ENCODE data around the gene PLCB1.

The PLCB1 gene

GRCh38 chr20:8788831-8789230 lies 656.8 kb downstream of the PLCB1 start:
- Mint-ChIP-seq H3K9me3 (no peaks in the 10 kb centered on the region), H3K27ac (no peak overlapping the region), H3K27me3 (no peaks in the 10 kb centered on the region), H3K4me3 (no peak overlapping the region), H3K4me1 (ENCODE audit: low read depth) (no peaks in the 10 kb centered on the region), H3K36me3 (ENCODE audit: low read depth) (no peaks in the 10 kb centered on the region)

GRCh38 chr20:8790442-8791074 lies 658.5 kb downstream of the PLCB1 start:
- H3K4me3 Mint-ChIP-seq, result no peak overlapping the region
- H3K27ac Mint-ChIP-seq, result no peak overlapping the region
- H3K27me3 Mint-ChIP-seq, result no peaks in the 10 kb centered on the region
- H3K9me3 Mint-ChIP-seq, result no peaks in the 10 kb centered on the region
- H3K36me3 Mint-ChIP-seq (ENCODE audit: low read depth), result no peaks in the 10 kb centered on the region
- no peaks in the 10 kb centered on the region for H3K4me1 Mint-ChIP-seq (ENCODE audit: low read depth)

- Mint-ChIP-seq H3K4me3 (no peak overlapping the region), H3K27ac (no peak overlapping the region), H3K9me3 (no peaks in the 10 kb centered on the region), H3K4me1 (ENCODE audit: low read depth) (no peaks in the 10 kb centered on the region), H3K36me3 (ENCODE audit: low read depth) (no peaks in the 10 kb centered on the region), H3K27me3 (no peaks in the 10 kb centered on the region)
Measured at GRCh38 chr20:8795404-8795803, 663.3 kb downstream of the PLCB1 start.

GRCh38 chr20:8796088-8796660 lies 664.1 kb downstream of the PLCB1 start:
- Mint-ChIP-seq H3K4me3 (no peak overlapping the region), H3K27ac (no peak overlapping the region), H3K27me3 (no peaks in the 10 kb centered on the region), H3K9me3 (no peaks in the 10 kb centered on the region), H3K4me1 (ENCODE audit: low read depth) (no peaks in the 10 kb centered on the region), H3K36me3 (ENCODE audit: low read depth) (no peaks in the 10 kb centered on the region)

GRCh38 chr20:8798505-8798904 lies 666.4 kb downstream of the PLCB1 start:
- H3K4me1 Mint-ChIP-seq (ENCODE audit: low read depth), result no peaks in the 10 kb centered on the region
- peaks cover 6% of the 10 kb centered on the region for H3K36me3 Mint-ChIP-seq (ENCODE audit: low read depth)
- no peaks in the 10 kb centered on the region for H3K27me3 Mint-ChIP-seq
- peaks cover 4% of the 10 kb centered on the region for H3K9me3 Mint-ChIP-seq
- no peak overlapping the region for H3K4me3 Mint-ChIP-seq
- no peak overlapping the region for H3K27ac Mint-ChIP-seq

DNA sequence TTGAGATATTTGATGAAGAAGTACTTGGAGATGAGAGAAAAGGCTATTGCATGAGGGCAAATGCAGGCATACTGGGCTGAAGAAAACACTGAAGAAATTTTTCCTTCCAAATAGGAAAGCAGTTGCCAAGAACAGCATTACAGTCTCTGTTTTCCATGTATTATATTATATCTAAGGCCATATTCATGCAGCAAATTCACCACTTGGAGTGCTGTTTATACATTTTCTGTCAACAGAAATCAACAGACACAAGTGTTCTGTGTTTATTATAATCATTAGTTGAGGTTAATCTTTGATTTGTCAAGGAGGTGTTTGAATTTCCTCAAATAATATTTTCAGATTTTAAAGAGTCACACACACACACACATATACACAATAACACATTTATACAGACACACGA lies 668.0 kb downstream of the PLCB1 start:
- no peaks in the 10 kb centered on the region for H3K27me3 Mint-ChIP-seq
- H3K4me1 Mint-ChIP-seq (ENCODE audit: low read depth), result no peaks in the 10 kb centered on the region
- H3K9me3 Mint-ChIP-seq, result peaks cover 4% of the 10 kb centered on the region
- H3K4me3 Mint-ChIP-seq, result no peak overlapping the region
- peaks cover 6% of the 10 kb centered on the region for H3K36me3 Mint-ChIP-seq (ENCODE audit: low read depth)
- no peak overlapping the region for H3K27ac Mint-ChIP-seq

GRCh38 chr20:8801686-8802085 lies 669.6 kb downstream of the PLCB1 start:
- H3K9me3 Mint-ChIP-seq, result peaks cover 4% of the 10 kb centered on the region

GRCh38 chr20:8803065-8803464 lies 671.0 kb downstream of the PLCB1 start:
- Mint-ChIP-seq H3K9me3 (peaks cover 4% of the 10 kb centered on the region), H3K36me3 (ENCODE audit: low read depth) (peaks cover 6% of the 10 kb centered on the region), H3K27ac (no peak overlapping the region), H3K4me1 (ENCODE audit: low read depth) (peaks cover 9% of the 10 kb centered on the region), H3K4me3 (no peak overlapping the region), H3K27me3 (no peaks in the 10 kb centered on the region)

More at GRCh38 chr20:8801686-8802085, 669.6 kb downstream of the PLCB1 start:
- Mint-ChIP-seq H3K27ac (no peak overlapping the region), H3K4me3 (no peak overlapping the region), H3K27me3 (no peaks in the 10 kb centered on the region), H3K36me3 (ENCODE audit: low read depth) (peaks cover 6% of the 10 kb centered on the region), H3K4me1 (ENCODE audit: low read depth) (peaks cover 9% of the 10 kb centered on the region)

- Mint-ChIP-seq H3K4me1 (ENCODE audit: low read depth) (peaks cover 9% of the 10 kb centered on the region), H3K9me3 (peaks cover 4% of the 10 kb centered on the region), H3K36me3 (ENCODE audit: low read depth) (peaks cover 6% of the 10 kb centered on the region), H3K4me3 (no peak overlapping the region), H3K27me3 (no peaks in the 10 kb centered on the region), H3K27ac (no peak overlapping the region)
Measured at GRCh38 chr20:8803941-8804340, 671.9 kb downstream of the PLCB1 start.

DNA sequence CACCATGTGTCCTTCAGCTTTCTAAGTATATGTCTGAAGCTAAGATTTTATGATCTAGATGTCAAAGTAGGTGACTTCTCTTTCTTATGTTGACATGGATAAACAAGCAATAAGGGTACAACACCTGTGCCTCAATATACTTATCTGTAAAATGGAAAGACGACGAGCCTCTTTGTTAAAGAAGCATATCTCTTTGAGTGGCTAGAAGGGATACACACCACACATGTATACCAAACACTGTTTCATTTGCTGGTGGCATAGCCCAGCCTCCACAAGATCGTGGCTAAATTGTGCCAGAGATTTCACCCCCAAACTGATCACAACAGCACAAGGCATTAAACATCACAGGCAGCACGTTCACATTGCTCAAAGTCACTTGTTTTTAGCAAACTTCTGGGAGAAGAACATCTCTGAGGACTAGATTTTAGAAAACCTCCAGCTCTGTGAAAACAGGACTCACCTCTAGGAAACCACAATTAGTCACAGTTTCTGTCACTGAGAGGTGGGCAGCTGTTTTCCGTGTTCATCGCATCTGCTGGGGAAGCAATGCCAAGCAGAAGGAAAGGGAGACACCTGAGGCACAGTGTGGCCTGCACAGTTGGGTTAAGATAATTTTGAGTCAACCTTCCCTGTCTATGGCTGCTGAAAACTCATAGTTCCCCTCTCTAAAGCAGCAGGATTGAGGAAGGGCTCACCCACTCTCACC lies 673.8 kb downstream of the PLCB1 start:
- peaks cover 4% of the 10 kb centered on the region for H3K9me3 Mint-ChIP-seq
- no peak overlapping the region for H3K27ac Mint-ChIP-seq
- peaks cover 9% of the 10 kb centered on the region for H3K4me1 Mint-ChIP-seq (ENCODE audit: low read depth)
- H3K4me3 Mint-ChIP-seq, result no peak overlapping the region
- no peaks in the 10 kb centered on the region for H3K27me3 Mint-ChIP-seq
- peaks cover 6% of the 10 kb centered on the region for H3K36me3 Mint-ChIP-seq (ENCODE audit: low read depth)

DNA sequence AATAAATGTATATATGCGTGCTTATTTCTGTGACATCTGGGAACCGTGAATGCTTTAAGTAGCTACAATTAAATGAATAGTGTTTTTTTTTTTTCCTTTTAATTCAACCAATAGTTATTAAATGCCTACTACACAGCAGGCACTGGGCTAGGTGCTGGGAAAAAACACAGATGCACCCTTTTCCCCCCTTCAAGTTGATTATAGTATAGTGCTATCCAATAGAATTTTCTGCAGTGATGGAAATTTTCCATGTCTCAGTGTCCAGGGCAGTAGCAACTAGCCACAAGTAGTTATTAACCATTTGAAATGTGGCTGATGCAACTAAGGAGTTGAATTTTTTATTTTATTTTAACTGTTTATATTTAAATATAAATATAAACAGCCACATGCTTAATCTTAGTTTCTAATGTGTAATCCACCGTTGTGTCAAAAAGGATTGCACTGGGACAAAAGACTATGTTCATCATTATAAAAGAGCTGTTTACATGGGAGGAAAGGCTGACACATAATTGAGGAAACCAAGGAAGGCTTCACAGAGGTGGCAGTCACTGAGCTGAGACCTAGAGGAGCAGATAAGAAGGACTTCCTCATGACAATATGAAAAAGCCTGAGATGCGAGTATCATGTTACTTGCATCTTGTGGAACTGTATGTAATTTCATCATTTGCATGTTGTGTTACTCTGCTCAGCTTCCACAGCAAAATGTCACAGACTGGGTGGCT lies 675.6 kb downstream of the PLCB1 start:
- Mint-ChIP-seq H3K9me3 (no peaks in the 10 kb centered on the region), H3K27me3 (no peaks in the 10 kb centered on the region), H3K36me3 (ENCODE audit: low read depth) (no peaks in the 10 kb centered on the region), H3K4me1 (ENCODE audit: low read depth) (peaks cover 9% of the 10 kb centered on the region), H3K27ac (no peak overlapping the region), H3K4me3 (no peak overlapping the region)

DNA sequence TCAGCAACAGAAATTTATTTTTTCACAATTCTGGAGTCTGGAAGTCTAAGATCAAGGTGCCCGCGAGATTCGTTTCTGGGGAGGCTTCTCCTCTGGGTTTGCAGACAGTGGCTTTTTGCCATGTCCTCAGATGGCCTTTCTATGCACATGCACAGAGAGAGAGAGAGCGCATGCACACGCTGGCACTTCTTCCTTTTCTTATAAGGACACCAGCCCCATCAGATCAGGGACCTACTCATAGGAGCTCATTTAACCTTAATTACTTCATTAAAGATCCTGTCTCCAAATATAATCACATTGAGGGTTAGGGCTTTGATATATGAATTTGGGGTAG lies 676.1 kb downstream of the PLCB1 start:
- H3K36me3 Mint-ChIP-seq (ENCODE audit: low read depth), result no peaks in the 10 kb centered on the region
- H3K27ac Mint-ChIP-seq, result no peak overlapping the region
- H3K4me1 Mint-ChIP-seq (ENCODE audit: low read depth), result peaks cover 9% of the 10 kb centered on the region
- H3K4me3 Mint-ChIP-seq, result no peak overlapping the region
- no peaks in the 10 kb centered on the region for H3K9me3 Mint-ChIP-seq
- no peaks in the 10 kb centered on the region for H3K27me3 Mint-ChIP-seq

DNA sequence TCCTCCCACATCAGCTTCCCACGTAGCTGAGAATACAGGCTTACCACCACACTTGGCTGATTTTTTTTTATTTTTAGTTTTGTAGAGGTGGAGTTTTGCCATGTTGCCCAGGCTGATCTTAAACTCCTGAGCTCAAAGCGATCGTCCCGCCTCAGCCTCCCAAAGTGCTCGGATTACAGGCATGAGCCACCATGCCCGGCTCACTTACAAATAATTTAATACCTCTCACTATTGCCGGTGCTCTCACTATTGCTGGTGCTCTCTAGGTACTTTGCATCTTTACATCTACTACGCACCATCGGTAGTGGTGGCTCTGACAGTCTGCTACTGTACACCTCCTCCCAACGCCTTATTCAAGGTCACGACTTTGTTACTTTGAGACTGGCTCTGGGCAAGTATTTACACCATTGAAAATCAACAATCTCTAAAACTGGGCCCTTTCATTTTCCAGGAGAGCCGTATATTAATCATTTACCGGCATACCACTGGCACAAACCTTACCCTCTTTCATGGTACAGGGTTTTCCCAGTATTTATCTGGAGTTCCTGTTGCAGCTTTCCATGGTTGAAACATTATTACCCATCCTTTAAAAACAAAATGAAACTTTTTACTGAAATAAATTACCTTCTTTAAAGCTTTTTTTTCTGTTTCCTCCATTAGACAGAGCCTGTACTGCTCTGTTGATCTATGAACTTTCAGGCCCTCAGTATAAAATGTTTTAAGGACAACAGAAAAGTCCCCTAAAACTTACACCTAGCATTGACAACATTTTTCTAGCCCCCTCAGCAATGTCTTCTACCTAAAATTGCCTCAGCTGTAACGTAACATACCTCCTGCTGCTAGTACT lies 677.3 kb downstream of the PLCB1 start:
- Mint-ChIP-seq H3K36me3 (ENCODE audit: low read depth) (no peaks in the 10 kb centered on the region), H3K27me3 (no peaks in the 10 kb centered on the region), H3K27ac (no peak overlapping the region), H3K4me3 (no peak overlapping the region), H3K9me3 (no peaks in the 10 kb centered on the region), H3K4me1 (ENCODE audit: low read depth) (peaks cover 9% of the 10 kb centered on the region)

DNA sequence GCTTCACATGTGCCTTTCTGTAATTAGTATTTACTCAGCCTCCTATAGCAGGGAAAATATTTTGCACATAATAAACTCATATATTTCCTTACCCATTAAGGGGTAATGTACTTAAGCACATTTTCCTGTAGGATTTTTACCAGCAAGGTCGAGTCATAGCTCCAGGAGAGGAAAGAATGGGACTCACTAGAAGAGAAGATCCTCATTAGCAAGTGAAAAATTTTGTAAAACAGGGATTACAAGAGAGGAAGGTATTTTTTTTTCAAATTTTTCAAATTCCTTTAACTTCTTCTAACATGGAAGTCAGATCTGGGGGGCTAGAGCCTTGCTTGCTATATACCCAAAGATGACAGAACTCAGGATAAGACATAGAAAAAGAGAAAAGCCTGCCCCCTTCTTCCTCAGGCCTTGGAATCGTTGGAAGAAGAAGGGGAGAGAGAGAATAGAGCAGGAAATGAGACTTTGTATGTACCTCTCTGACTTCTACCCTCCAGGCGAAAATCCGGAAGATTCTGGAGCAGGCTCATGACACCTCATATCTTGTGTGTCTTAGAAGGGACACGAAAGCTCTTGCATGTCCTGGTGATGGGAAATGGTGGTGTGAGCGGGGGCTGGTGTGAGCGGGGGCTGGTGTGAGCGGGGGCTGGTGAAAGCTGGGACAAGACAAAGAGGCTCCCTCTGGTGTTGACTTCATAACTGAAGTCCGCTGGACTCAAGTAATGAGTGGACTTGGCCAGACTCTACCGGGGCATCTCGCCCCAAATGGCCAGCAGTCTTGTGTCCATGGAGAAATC lies 679.9 kb downstream of the PLCB1 start:
- Mint-ChIP-seq H3K27ac (no peak overlapping the region), H3K4me3 (no peak overlapping the region), H3K4me1 (ENCODE audit: low read depth) (no peaks in the 10 kb centered on the region), H3K27me3 (no peaks in the 10 kb centered on the region), H3K36me3 (ENCODE audit: low read depth) (no peaks in the 10 kb centered on the region), H3K9me3 (no peaks in the 10 kb centered on the region)

Measured in stimulated activated naive CD8-positive, alpha-beta T cell treated with anti-CD3 and anti-CD28 coated beads, Interleukin-15, Interleukin-2, amounts not matched to agents 100 ng/mL and 50 ng/mL, for 24 hours (primary cell).